Stomach (tissue), 4 donors: ENCODE results near the gene INTU.

Experiments
- CTCF ChIP-seq, 7 experiments: fragments of 450-650 bp in 4 of 7; fragments of 200-600 bp in 3 of 7; sonication (generic) in 3 of 7; IDR thresholded peaks; one replicate each; pipeline ENCODE4 v1.5.1; 2016 to 2019; ENCODE audit warnings: antibody characterized with exemption in 7 of 7, control low read depth in 2 of 7, mild to moderate bottlenecking in 1 of 7
- EP300 ChIP-seq: sonication (generic); formaldehyde crosslinking; IDR thresholded peaks from one replicate; pipeline ENCODE4 v1.6.1; 2017; ENCODE audit warnings: antibody characterized with exemption
- POLR2A ChIP-seq, 4 donors: fragments of 450-650 bp; IDR thresholded peaks; one replicate each; pipeline ENCODE4 v1.6.1; 2016; ENCODE audit warnings: antibody characterized with exemption in 4 of 4, control low read depth in 2 of 4, mild to moderate bottlenecking in 1 of 4, moderate library complexity in 1 of 4
- POLR2AphosphoS5 ChIP-seq, 3 donors: sonication (generic); formaldehyde crosslinking; IDR thresholded peaks; one replicate each; pipeline ENCODE4 v1.6.1; 2016; ENCODE audit warnings: antibody characterized with exemption in 3 of 3

GRCh38 chr4:127708985-127709384 lies 76.2 kb downstream of the INTU start:
- TF ChIP-seq CTCF (IDR thresholded peaks at IDR 0.05), result no peak
- no peak for TF ChIP-seq EP300
- TF ChIP-seq POLR2AphosphoS5 (IDR thresholded peaks at IDR 0.05), result peak in 1 of 3 donors; percentile 69
- no peak for TF ChIP-seq POLR2A (IDR thresholded peaks at IDR 0.05)
